Activated naive CD8-positive, alpha-beta T cell treated with anti-CD3 and anti-CD28 coated beads, Interleukin-2, amount 50 U/mL, for 16 hours (primary cell): ENCODE measurements around the gene ZFR2.
"Not testable (repeated sequence)": the region's sequence is repeated elsewhere in the genome, so short reads cannot be mapped to it uniquely, and the experiment has no call there.

Source experiments
- DNase-seq: peaks from one replicate; pipeline ENCODE4 v3.0.0-alpha.2; 2020; ENCODE audit warnings: low read depth, low spot score

Gene ZFR2

GRCh38 chr19:3874695-3875094 lies 5.9 kb upstream of the ZFR2 start:
- not testable (repeated sequence) for DNase-seq

DNA sequence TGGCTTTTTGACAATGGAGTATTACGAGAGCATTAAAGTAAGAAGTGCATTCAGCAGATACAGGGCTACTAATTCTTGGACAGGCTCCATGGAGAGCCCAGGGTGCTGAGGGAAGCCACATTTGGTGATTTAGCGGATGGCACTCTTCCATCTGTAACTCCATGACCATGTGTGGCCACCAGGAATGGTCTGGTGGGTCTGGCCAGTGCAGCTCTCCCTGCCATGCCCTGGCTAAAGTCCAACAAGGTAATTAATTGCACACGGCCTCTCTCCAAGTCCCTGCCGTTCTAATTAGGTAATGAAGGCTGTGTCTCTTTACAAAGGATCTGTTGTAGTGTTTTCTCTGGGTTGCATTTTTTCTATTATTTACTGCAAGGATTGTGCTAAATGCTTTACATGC lies 4.3 kb upstream of the ZFR2 start:
- DNase-seq, result no peak

- no peak for DNase-seq
Measured at GRCh38 chr19:3867971-3868769, 668 bp downstream of the ZFR2 start.

DNA sequence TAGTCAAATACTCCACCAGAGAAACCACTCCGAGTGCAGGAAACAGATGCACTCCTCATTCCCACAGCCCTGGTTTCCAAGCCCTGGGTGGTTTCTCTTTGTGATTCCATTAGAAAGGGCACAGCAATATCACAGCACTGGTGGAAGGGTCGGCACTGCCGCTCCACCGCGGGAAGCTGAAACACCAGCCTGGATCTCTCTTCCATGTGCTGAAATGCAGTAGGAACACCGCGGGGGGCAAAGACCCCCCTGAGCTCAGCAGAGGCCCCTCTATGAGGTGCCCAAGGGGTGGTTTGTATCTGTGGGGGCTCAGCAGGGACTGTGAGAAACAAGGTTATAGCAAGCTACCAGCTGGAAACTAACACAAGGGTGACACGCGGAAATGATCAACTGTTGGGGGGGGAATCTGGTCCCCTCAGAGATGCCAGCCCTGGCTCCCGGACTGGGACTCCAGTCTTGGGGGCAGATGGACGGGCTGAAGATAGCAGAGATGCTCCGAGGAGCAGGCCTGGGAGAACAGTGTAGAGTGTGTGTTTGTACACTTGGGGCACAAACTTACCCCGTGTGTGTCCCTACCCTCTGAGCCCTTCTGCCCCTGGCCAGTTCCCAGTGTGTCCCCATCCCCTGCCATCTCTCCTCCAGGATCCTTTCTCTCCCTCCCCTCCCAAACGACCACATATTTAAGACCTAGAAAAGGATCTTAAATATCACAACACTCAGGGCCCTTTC lies 1.8 kb downstream of the ZFR2 start:
- no peak for DNase-seq

DNA sequence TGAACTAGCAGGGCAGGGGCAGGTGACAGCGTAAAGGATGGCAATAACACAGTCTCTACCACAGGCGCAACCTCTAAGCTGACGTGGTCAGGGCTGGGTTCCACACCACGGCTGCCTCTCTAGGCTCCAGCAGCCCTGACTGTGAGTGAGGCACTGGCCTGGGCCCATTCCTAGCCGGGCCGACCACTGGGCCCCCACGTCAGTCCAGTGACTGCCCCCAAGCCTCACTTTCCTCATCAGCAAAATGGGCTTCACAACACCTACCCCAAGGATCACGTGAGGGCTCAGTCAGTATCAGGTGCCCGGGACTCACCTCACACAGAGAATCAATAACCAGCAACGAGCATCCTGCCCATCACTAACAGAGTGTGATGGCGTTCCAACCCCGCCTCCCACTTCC lies 5.2 kb downstream of the ZFR2 start:
- no peak for DNase-seq

- no peak for DNase-seq
Measured at GRCh38 chr19:3862826-3863500, 5.9 kb downstream of the ZFR2 start.

DNA sequence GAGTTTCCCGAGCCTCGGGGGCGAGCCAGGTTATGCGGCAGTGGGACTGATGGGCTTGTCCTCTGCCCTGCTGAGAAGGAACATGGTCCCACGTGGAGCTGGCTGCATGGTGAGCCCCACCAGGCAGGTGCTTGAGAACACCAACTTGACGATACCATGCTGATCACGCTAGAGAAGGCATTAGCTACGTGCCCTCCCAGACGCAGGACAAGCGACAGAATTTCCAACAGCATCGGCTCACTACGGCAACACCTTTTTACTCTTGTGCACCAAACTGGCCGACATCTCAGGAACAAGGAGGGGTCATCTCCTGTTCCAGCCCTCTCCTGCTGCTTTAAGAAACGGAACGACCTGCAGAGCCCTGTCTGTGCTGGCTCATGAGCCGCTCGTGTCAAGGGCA lies 8.3 kb downstream of the ZFR2 start:
- DNase-seq, result no peak

DNA sequence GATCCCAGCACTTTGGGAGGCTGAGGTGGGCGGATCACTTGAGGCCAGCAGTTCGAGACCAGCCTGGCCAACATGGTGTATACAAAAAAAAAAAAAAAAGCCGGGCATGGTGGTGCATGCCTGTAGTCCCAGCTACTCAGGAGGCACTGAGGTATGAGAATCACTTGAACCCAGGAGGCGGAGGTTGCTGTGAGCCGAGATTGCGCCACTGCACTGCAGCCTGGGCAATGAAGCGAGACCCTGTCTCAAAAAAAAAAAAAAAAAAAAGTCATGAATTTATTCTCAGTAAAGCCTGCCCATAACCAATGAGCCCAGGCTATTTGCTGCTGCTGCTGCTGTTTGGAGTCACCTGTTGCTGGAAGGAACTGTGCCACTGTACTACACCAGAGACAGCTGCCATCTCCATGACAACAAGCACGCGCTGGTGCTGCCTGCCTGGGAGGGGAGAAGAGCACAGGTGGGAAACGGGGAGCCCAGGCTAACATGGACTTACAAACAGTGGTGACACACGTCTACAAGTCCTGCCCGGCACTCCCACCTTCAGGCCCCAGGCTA lies 11.3 kb downstream of the ZFR2 start:
- DNase-seq, result no peak

- DNase-seq, result no peak
Measured at GRCh38 chr19:3855320-3855719, 13.5 kb downstream of the ZFR2 start.

GRCh38 chr19:3852614-3853254 lies 16.1 kb downstream of the ZFR2 start:
- no peak for DNase-seq

- no peak for DNase-seq
Measured at GRCh38 chr19:3852177-3852511, 16.7 kb downstream of the ZFR2 start.

GRCh38 chr19:3851254-3852176 lies 17.3 kb downstream of the ZFR2 start:
- no peak for DNase-seq

DNA sequence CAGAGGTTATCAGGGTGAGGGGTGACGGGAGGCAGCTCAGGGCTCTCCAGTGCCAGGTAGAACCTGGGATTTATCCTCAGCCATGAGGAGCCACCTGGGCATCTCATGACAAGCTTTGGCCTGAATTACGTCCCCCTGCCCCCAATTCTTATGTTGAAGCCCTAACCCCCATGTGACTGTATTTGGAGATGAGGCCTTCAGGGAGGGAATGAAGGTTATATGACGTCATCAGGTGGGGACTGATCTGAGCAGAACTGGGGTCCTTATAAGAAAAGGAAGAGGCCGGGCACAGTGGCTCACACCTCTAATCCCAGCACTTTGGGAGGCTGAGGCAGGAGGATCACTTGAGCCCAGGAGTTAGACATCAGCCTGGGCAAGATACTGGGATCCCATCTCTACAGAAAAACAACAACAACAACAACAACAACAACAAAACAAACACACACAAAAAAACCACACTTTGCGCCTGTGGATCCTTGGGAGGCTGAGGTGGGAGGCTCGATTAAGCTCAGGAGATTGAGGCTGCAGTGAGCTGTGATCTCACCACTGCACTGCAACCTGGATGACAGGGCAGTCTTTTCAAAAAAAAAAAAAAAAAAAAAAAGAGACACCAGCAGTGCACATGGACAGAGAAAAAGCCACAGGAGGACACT lies 18.4 kb downstream of the ZFR2 start:
- no peak for DNase-seq

DNA sequence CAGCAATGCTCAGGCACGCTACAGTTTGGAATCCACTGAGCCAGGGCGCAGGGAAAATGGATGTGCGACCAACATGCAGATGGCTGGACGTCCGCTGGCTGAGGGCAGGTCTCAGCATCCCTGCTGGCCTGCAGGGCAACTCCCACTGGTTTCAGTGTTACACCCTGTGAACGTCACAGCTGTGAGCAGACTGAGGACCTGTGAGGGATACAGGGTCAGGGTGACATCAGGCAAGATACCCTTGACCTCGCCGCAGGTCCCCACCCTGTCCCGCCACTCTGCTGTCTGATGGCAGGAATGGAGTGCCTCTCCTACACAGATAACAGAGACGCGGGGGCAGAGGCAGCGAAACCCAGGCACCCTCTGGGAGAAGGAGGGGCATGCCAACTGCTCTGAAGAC lies 19.1 kb downstream of the ZFR2 start:
- no peak for DNase-seq

- no peak for DNase-seq
Measured at GRCh38 chr19:3849092-3849491, 19.7 kb downstream of the ZFR2 start.

GRCh38 chr19:3844596-3844995 lies 24.2 kb downstream of the ZFR2 start:
- DNase-seq, result no peak

GRCh38 chr19:3842948-3843347 lies 25.9 kb downstream of the ZFR2 start:
- DNase-seq, result no peak

- no peak for DNase-seq
Measured at GRCh38 chr19:3840804-3841203, 28.0 kb downstream of the ZFR2 start.

GRCh38 chr19:3839941-3840340 lies 28.9 kb downstream of the ZFR2 start:
- no peak for DNase-seq

- no peak for DNase-seq
Measured at GRCh38 chr19:3838661-3839060, 30.2 kb downstream of the ZFR2 start.
